ENCODE measurements around the gene PAGE4. TPM values are rescaled to one million over a fixed set of nuclear protein-coding genes. Genes with fewer than 3 reads are reported as not detected.

The PAGE4 gene
- not detected in 2 replicates for total RNA-seq

GRCh38 chrX:49829016-49829415, at the start of gene PAGE4:
PAGE4 (plus strand) TSS chrX:49829303; CDS start chrX:49830429, 1,126 bp downstream.

GRCh38 chrX:49878834-49879655, 49.9 kb downstream of the PAGE4 start, which contains the start of gene USP27X:
USP27X (plus strand) TSS chrX:49879484; CDS start chrX:49880308, 824 bp downstream.

Other genes with a start within 250 kb of the PAGE4 start
- not detected in 2 replicates for gene GAGE12H, start 249.4 kb upstream of the PAGE4 start, total RNA-seq
- gene GAGE2A, start 239.8 kb upstream of the PAGE4 start, total RNA-seq, result not detected in 2 replicates
- gene GAGE1, start 230.3 kb upstream of the PAGE4 start, total RNA-seq, result not detected in 2 replicates
- not detected in 2 replicates for gene PAGE1, start 133.3 kb upstream of the PAGE4 start, total RNA-seq
- 2.1 and 4.4 TPM in 2 replicates for gene USP27X, start 50.2 kb downstream of the PAGE4 start, total RNA-seq
- 5.2 and 8.1 TPM in 2 replicates for gene CLCN5, start 93.3 kb downstream of the PAGE4 start, total RNA-seq

All from bladder microvascular endothelial cell (primary cell).